Ascending aorta (tissue), 2 donors: Measurements from ENCODE around the gene KIAA0040. TPM values are rescaled to one million over a fixed set of nuclear protein-coding genes. Genes with fewer than 3 reads are reported as not detected.

ENCODE experiments used
- DNase-seq, 2 donors: peaks; one replicate each; pipeline ENCODE4 v3.0.0-alpha.2; 2019; ENCODE audit warnings: low spot score in 2 of 2
- H3K27ac ChIP-seq, 2 donors: fragments of 200-600 bp; sonication (generic); one replicate each; pipeline ENCODE4 v1.5.1; 2016 to 2017; ENCODE audit warnings: mild to moderate bottlenecking in 1 of 2
- H3K27me3 ChIP-seq: fragments of 200-600 bp; sonication (generic); one replicate; pipeline ENCODE4 v1.5.1; 2017
- H3K36me3 ChIP-seq, 2 donors: fragments of 200-600 bp; sonication (generic); one replicate each; pipeline ENCODE4 v1.5.1; 2016
- H3K4me1 ChIP-seq, 2 donors: fragments of 200-600 bp; sonication (generic); one replicate each; pipeline ENCODE4 v1.5.1; 2016 to 2017; ENCODE audit warnings: mild to moderate bottlenecking in 1 of 2
- H3K4me3 ChIP-seq, 2 donors: fragments of 200-600 bp; sonication (generic); one replicate each; pipeline ENCODE4 v1.5.1; 2016 to 2017; ENCODE audit warnings: mild to moderate bottlenecking in 1 of 2
- H3K9me3 ChIP-seq, 2 donors: fragments of 200-600 bp; sonication (generic); one replicate each; pipeline ENCODE4 v1.5.1; 2016
- intact Hi-C: fragments of 100-400 bp; cut with DNase I; formaldehyde crosslinking; loops from one replicate; pipeline ENCODE4 v1.15.1; 2023
- total RNA-seq: library from RNA; depleted of rRNA; stranded (reverse); fragments of >200 nt; gene quantifications from one replicate; pipeline ENCODE4 v1.1.0, GENCODE V29; 2016
- TF ChIP-seq, protein P1 (sequence below), 3 experiments: fragments of 200-600 bp in 2 of 3; fragments of 450-650 bp in 1 of 3; sonication (generic) in 2 of 3; IDR thresholded peaks; one replicate each; pipeline ENCODE4 v1.5.1; 2016 to 2019; ENCODE audit warnings: antibody characterized with exemption in 3 of 3, mild to moderate bottlenecking in 1 of 3, moderate library complexity in 1 of 3

Gene KIAA0040
- total RNA-seq, 1 donor from 2014 or later: 36.7 TPM

- DNase-seq: no peak
- intact Hi-C loops: no loop called here
- H3K36me3 ChIP-seq: peaks cover 3 to 6% of the 10 kb centered on the region in 2 donors
- TF ChIP-seq, protein P1, sequence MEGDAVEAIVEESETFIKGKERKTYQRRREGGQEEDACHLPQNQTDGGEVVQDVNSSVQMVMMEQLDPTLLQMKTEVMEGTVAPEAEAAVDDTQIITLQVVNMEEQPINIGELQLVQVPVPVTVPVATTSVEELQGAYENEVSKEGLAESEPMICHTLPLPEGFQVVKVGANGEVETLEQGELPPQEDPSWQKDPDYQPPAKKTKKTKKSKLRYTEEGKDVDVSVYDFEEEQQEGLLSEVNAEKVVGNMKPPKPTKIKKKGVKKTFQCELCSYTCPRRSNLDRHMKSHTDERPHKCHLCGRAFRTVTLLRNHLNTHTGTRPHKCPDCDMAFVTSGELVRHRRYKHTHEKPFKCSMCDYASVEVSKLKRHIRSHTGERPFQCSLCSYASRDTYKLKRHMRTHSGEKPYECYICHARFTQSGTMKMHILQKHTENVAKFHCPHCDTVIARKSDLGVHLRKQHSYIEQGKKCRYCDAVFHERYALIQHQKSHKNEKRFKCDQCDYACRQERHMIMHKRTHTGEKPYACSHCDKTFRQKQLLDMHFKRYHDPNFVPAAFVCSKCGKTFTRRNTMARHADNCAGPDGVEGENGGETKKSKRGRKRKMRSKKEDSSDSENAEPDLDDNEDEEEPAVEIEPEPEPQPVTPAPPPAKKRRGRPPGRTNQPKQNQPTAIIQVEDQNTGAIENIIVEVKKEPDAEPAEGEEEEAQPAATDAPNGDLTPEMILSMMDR (IDR thresholded peaks at IDR 0.05): no peak
- H3K27me3 ChIP-seq: no peaks in the 10 kb centered on the region
- H3K9me3 ChIP-seq: no peaks in the 10 kb centered on the region
- H3K4me3 ChIP-seq: no peak overlapping the region
- no peaks in the 10 kb centered on the region for H3K4me1 ChIP-seq
- no peak overlapping the region for H3K27ac ChIP-seq
Measured at GRCh38 chr1:175171036-175171913, 21.3 kb downstream of the KIAA0040 start.

DNA sequence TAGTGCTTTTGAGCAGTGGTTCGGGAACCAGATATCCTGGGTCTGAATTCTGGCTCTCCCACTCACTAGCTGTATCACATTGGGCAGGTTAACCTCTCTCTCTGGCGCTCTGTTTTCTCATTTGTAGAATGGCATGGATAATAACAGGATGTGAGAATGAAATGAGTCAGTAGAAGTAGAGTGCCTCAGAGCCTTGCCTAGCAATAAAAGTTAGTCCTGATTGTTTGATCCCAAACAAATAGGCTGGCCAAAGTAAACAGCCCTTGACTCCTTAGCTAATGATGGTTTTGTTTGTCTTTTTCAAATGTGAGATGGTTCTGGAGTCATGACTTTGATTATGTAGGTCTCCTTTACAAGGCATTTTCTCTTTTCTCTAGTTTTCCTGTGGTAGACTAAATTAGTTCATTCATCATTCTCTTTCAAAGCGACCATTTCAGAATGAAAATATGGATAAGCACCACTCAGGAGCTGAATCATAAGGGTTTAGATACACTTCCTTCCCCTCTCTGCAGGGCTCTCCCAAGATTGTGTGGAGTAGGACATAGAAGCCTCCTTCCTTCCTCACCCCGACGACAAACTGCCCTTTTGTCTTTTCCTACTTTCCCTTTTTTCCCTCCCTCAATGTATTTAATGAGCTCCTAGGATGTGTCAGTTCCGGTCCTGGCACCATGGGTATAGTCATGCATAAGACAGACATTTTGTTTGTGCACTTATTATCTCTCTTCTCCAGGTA, 23.1 kb downstream of the KIAA0040 start:
- intact Hi-C loops: no loop called here
- TF ChIP-seq, protein P1 (IDR thresholded peaks at IDR 0.05): no peak
- peaks cover 12 to 21% of the 10 kb centered on the region in 2 donors for H3K36me3 ChIP-seq

DNA sequence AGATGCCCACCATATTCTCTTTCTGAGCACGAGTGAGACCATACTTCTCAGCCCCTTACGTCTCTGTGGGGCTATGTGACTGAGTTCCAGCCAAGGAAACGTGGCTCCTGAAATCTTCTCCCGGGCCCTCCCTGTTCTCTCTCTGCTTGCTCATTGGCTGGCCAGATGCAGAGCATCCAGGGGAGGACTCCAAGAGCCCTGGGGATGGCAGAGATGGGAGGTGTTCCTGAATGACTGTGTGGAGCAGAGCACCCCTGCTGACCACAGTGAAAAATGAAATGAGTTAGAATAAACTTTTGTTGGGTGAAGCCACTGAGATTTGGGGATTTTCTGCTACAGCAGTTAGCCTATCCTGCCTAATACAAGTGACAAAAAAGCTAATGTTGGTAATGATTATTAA, 23.8 kb downstream of the KIAA0040 start:
- no peaks in the 10 kb centered on the region for H3K27me3 ChIP-seq
- DNase-seq: no peak
- intact Hi-C loops: no loop called here
- no peaks in the 10 kb centered on the region for H3K9me3 ChIP-seq
- H3K4me1 ChIP-seq: no peaks in the 10 kb centered on the region
- H3K4me3 ChIP-seq: no peak overlapping the region
- TF ChIP-seq, protein P1 (IDR thresholded peaks at IDR 0.05): no peak
- H3K27ac ChIP-seq: no peak overlapping the region
- H3K36me3 ChIP-seq: peaks cover 12 to 25% of the 10 kb centered on the region in 2 donors

More for the DNA sequence above, 23.1 kb downstream of the KIAA0040 start:
- no peaks in the 10 kb centered on the region for H3K27me3 ChIP-seq
- no peak for DNase-seq
- no peaks in the 10 kb centered on the region for H3K4me1 ChIP-seq
- no peak overlapping the region for H3K4me3 ChIP-seq
- H3K9me3 ChIP-seq: no peaks in the 10 kb centered on the region
- H3K27ac ChIP-seq: no peak overlapping the region

- no peak for DNase-seq
- Histone ChIP-seq H3K4me1 (no peaks in the 10 kb centered on the region), H3K27me3 (no peaks in the 10 kb centered on the region), H3K9me3 (no peaks in the 10 kb centered on the region), H3K27ac (no peak overlapping the region), H3K4me3 (no peak overlapping the region), H3K36me3 (peaks cover 12 to 34% of the 10 kb centered on the region in 2 donors)
- intact Hi-C loops: no loop called here
- TF ChIP-seq, protein P1 (IDR thresholded peaks at IDR 0.05): no peak
Measured at GRCh38 chr1:175167861-175168260, 24.7 kb downstream of the KIAA0040 start.

DNA sequence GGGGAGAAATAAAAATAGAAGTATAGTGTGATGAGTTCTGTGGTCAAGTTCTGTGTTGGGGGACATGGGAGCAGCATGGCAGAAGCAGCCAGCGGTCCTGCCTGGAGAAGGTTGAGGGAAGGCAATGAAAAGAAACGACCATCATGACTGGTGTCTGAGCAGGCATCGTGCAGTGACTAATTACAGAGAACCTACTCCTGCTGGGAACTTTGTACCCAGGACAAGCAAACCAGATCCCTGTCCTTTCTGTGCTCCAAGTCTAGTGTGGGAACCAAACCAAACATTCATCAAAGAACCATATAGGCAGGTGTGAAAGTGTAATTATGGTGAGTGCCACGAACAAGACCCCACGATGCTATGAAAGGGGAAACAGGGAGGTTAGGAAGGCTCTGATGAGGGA, 25.8 kb downstream of the KIAA0040 start:
- H3K36me3 ChIP-seq: peaks cover 12 to 34% of the 10 kb centered on the region in 2 donors
- no peak overlapping the region for H3K4me3 ChIP-seq
- H3K9me3 ChIP-seq: no peaks in the 10 kb centered on the region
- no peak overlapping the region for H3K27ac ChIP-seq
- no peaks in the 10 kb centered on the region for H3K27me3 ChIP-seq
- TF ChIP-seq, protein P1 (IDR thresholded peaks at IDR 0.05): no peak
- no peak for DNase-seq
- H3K4me1 ChIP-seq: no peaks in the 10 kb centered on the region
- intact Hi-C loops: no loop called here
